NCI-H1092 treated with DMSO at 0.1 percent for 48 hours (cell line): ENCODE measurements around the gene SPECC1L.

Source experiments
- DNase-seq: peaks from one replicate; lab custom pipeline; 2025; lab: John Stamatoyannopoulos, UW

SPECC1L gene

DNA sequence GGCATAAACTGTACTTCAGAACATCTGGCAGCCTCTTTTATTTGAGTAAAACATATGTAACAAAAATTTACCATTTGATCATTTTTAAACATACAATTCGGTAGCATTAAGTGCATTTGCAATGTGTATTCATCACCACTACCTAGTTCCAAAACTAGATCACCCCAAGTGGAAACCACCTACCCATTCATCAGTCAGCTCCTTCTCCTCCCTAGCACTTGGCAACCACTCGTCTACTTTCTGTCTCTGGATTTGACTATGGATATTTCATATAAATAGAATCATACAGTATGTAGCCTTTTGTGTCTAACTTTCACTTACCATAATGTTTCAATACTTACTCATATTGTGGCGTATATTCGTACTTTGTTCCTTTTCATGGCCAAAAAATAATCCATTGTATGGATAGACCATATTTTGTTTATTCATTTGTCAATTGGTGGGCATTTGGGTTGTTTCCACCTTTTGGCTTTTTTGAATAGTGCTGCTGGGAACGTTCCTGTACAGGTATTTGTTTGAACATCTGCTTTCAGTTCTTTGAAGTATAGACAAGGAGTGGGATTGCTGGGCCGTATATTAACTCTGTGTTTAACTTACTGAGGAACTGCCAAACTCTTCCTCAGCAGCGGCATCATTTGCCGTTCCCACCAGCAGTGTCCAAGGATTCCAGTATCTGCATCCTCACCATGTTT is 129.5 kb downstream of the SPECC1L start:
- DNase-seq: no peak

DNA sequence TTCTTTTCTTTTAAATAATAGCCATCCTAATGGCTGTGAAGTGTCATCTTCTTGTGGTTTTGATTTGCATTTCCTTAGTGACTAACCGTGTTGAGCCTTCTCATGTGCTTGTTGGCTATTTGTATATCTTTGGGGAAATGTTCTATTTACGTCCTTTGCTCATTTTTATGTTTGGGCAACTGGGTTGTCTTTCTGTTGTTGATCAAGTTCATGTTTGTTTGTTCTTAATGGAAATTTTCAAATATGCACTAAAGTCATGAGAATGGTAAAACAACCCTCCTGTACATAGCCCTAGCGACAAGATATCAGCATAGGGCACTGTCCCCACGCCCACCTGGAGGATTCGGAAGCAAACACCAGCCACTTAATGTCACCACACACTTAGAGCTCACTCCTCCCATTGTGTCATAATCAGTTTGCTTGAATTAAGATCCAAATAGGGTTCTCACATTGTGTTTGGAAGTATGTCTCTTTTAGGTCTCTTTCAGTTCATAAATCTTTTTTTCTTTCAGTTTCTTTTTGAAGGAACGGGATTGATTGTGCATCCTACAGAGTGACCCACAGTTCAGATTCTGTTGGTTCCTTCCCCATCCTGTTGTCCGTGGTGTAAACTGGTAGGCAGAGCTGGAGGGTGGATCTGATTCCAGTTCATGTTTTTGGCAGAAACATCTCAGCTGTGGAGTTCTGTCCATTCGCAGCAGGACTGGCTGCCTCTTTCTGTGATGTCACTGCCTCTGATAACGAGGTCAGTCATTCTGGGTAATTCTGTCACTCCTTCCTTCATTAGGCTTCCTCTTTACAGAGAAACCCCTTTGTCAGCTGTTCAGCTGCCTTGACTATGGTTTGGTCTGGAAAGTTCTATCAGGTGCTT is 130.3 kb downstream of the SPECC1L start:
- DNase-seq: no peak

DNA sequence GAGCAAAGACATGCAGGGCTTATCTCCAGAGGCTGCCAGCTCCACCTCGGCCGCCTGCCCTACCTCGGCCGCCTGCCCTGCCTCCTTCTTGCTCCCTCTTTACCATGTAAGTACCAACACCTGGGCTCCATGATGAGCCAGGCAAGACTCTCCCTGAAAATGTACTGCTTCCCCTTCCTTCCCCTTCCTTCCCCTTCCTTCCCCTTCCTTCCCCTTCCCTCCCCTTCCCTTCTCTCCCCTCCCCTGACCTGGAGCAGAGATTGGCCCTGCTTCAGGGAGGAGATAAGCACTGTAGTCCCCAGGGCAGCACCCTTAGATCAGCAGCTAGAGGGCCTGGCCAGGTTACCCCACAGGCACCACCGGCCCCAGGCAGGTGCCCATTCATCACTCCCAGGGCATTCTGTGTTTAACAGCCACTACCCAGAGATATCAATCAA is 131.3 kb downstream of the SPECC1L start:
- DNase-seq: no peak

DNA sequence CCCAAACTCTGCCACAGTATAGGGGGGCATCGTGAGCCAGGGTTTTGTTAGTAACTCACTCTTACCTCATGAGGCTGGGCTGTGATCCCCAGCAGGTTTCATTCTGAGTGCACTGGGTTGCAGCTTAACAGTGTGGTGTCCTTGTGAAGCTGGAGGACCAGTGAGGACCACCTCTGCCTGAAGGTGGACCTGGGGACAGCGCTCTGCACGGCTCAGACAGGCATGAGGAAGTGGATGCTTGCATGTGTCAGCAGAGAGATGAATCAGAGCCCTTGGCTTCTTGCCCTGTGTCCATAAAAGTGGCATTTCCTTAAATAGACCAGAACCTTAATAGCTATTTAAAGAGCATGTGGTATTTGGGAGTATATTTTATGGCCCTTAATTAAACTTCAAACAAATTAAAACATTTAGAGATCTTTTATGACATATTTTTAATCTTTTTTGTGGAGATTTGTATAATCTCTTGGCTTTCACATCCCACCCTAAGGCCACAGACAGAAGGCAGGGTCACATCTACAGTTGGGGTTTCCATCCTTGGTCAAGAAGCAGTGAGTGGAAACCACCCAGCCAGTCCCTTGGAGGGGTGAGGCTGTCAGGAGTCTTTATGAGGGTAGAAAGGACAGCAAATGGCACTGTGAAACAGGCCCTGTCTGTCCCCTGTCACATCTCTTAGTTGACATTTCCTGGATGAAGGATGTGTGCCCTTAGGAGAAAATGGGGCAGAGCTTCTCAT is 132.0 kb downstream of the SPECC1L start:
- DNase-seq: peak; percentile 26

DNA sequence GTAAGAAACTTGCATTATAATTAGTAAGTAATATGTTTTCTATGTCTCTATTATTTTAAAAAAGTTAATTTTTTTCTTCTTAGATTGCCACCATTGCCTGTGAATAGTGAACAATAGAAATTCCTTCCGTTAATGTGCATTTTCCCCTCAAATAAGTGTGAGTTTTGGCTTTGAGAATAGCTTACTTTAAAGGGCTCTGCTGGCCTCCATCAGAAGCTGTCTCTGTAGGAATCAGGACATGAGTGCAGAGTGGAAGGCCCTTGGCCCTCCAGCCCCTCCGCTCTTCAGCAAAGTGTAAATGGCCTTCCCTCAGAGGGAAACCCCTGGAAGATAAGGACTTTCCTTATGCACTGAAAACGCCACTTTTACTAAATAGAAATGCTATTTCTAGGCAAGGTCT is 132.7 kb downstream of the SPECC1L start:
- no peak for DNase-seq

DNA sequence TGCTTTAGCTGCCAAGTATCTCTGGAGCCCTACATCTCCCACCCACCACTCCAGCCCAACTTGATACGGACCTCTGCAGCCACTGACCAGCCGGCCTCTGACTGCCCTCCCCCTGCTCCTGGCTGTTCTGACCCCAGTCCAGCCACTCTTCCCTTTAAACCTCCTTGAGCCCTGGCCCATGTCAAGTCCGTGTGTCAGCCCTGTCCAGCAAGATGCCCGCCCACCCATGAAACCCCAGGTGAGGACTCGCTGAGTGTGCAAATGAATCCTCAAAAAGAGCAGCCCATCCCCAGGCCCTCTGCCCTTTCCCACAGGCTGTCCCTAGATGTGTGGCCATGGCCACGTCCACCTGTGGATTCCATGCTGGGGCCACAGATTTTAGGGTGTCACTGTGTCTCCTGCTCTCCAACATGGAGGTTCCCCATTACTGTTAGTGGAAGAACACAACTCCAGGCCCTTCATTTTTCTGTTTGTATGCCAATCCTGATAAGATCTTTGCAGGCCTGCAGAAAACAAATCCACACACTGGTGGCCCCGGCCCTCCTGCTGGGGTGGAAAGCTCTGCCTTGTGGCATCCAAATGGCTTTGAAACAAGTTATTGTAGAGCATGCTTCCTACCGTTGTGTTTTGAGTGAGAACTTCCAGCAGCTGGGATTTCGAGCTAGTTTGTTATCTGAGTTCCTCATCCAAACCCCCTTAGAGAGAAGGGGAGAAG is 134.1 kb downstream of the SPECC1L start:
- DNase-seq: no peak

DNA sequence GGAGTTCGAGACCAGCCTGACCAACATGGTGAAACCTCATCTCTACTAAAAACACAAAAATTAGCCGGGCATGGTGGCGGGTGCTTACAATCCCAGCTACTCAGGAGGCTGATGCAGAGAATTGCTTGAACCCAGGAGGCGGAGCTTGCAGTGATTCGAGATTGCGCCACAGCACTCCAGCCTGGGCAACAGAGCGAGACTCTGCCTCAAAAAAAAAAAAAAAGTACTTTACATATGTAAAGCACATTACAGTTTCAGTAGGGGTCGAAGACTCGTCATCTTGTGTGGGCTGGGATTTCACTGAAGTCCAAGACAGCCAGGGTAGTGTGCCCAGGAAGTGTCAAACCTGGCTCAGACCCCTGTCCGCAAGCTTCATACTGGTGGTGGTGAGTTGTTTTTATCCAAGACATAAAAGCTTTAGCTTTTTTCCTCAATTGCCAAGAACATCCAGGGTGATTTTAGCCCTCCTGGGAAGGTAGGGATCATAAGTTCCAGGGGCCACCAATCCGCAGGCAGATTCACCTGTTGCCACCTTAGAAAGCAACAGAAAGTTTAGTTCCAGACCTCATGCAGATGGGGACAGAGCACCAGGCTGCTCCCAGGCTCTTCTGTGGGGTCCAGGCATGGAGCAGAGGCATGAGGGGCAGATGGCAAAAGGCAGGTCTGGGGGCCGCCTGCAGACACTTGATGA is 135.1 kb downstream of the SPECC1L start:
- DNase-seq: no peak

DNA sequence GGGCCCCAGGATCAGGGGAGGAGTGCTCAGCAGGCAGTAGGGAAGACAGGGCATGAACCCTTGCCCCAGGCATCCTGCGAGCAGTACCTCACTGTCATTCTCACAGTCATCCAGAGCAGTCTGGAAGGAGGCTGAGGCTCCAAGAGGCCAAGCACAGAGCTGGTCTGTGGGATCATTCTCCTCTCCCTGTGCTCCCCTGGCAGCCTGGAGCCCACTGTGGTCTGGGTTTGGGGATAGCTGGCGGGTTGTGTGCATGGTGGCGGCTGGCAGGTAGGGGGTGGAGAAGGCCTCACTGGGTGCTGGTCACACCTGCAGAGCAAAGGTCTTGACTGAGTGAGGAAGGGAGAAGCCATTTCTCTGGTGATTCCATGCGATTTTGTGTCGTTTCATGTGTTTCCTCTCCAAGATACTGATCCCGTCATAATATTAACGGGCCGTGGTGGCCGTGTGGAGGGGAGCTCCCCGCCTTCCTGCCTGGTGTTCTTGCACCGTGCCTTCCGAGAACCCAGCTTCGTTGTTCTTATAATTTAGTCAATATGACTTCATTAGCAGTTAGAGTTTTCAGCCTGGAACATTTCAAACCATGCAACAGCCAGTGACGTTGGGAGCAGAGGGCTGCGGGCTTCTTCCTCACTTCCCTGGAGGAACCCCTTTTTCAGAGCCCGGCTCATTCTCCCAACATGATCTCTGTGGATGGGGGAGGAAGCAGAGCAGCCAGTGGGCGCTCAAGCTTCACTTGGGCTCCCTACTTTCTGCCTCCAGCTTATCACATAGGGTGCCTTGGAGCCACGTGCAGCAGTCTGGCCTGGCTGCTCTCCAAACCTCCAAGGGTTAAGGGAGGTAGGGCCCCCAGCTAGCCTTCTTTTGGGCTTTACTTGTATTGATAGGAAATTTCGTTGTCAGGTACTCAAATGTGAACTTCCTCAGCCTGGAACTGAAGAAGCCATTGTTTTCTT is 136.0 kb downstream of the SPECC1L start:
- no peak for DNase-seq

DNA sequence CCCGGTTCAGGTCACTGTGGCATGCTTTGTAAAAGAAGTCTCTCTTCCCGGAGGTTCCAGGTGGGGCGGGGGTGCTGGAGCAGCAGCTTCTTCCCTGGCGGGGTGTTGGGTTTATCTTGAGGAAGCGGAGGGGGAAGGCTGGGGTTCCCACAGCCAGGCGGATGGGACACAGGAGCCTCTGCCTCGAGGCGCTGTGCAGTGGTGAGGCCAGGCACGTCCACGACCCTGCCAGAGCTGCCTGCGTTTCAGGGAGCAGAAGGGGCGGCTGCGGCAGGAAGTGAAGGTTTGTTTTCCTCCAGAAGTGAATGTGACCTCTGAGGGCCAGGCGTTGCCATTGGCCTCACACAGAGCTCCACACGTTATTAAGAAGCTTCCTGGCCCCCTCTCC is 136.6 kb downstream of the SPECC1L start:
- DNase-seq: no peak

DNA sequence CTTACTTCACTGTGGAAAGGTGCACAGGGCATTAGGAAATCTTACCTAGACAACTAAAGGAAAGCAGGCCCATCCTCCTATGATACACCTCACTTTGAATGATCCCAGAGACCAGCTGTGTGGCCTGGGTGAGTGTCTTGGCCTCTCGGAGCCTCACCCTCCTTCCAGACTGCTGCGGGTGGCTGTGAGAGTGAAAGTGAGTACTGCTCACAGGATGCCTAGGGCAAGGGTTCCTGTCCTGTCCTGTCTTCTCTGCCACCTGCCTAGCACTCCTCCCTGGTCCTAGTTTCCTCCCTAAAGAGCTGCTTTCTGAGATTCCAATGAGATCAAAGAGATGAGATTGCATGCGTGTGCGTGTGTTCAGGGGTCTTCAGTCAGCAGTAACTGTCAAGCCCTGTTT is 137.3 kb downstream of the SPECC1L start:
- no peak for DNase-seq

DNA sequence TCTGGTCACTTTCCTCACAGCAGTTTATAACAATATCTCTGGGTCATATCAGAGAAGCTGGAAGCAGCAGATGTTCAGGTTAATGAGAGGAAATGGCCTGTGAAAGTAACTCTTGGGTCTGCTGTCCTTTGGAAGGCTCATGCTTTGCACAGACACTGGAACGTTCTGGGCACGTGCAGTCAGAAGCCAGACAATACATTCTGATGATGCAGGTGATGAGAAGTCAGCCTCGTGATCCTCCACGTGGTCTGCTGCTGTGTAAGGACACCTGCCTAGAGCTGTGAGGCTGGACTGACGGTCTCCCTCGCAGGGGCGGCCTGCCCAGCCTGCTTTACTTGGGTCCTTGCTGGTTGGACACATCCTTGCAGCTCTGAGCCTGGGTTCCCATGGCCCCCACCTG is 138.0 kb downstream of the SPECC1L start:
- DNase-seq: no peak

DNA sequence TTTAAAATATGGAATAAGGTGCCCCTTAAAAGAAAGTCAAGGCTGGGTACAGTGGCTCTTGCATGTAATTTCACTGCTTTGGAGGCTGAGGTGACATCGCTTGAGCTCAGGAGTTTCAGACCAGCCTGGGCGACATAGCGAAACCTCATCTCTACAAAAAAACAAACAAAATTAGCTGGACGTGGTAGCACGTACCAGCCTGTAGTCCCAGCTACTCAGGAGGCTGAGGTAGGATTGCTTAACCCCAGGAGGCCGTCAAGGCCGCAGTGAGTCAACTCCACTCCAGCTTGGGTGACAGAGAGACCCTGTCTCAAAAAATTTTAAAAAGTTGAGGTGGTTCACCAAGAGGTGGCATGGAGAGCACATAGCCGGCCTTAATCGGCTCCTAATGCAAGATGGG is 139.1 kb downstream of the SPECC1L start:
- no peak for DNase-seq

DNA sequence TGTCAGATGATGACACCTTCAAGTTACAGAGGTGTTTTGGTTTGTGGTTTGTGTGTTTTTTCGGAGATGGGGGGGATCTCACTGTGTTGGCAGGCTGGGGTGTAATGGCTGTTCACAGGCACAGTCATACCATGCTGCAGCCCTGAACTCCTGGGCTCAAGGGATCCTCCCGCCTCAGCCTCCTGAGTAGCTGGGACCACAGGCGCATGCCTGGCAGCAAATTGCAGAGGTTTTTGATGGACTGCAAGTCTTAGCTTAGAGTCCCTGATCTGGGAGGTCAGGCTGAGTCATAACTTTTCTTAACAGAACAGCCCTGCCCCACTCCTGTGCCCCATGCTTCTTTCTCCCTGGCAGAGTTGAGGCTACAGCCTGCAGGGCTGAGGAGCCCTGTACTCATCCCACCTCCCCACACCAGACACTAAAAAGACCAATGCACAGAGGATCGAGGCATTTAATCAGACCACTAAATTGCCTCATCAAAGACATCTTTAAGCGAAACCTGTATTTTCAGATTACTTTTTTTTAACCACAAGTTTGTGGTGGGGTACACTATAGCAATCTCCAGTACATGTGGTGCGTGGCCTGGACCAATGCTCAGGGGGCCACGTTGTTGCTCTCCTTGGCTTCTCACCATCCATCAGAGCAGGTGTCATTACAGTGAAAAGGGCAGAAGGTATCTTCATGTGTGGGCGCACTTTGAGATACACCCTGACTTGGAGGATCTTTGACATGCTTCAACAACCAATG is 139.7 kb downstream of the SPECC1L start:
- DNase-seq: no peak

DNA sequence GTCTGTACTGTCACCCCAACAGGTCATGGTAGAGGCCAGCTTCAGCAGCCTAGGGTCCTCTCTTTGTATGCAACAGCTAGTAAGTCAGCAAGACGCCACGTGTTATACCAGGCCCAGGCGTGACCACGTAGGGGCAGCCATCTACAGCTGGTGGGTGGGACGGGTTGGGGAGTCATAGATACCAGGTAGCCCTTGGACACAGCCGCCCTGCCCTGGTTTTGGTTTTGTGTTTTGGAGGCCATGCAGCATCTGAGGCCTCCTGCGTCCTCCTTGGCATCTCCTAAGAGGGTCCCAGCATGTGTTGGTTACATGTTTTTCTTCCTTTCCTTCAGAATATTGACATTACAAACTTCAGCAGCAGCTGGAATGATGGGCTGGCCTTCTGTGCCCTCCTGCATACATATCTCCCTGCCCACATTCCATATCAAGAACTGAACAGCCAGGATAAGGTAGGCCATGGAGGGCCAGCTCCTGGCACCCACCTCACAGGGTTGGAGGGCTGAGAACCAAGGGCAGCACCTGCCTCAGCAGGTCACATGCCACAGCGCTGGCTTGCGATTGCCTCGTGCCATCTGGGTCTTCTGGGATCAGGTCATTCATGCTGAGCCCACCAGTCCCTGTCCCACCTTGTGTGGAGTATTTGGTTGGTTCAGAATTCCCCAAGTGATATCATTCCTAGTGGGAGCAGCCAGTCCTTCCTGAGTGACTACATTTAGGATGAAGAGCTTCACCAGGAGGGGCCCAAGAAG is 140.8 kb downstream of the SPECC1L start:
- DNase-seq: no peak

DNA sequence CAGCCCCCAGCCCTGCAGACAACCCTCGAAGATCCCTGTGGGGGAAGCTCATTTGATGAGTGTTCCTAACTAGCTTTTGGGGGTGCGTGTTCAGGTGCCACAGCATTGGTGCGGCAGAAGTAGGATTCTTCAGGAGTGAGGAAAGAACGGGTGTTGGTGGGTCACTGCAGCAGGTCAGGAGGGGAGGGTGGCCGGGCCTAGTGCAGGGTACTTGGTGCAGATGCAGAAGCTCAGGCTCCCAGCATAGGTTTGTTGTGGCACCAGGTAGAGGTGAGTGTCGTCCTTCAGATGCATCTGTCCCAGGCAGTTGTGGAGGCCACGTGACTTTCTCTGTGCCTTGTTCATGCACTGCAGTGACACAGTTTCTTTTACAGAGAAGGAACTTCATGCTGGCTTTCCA is 141.6 kb downstream of the SPECC1L start:
- DNase-seq: no peak

DNA sequence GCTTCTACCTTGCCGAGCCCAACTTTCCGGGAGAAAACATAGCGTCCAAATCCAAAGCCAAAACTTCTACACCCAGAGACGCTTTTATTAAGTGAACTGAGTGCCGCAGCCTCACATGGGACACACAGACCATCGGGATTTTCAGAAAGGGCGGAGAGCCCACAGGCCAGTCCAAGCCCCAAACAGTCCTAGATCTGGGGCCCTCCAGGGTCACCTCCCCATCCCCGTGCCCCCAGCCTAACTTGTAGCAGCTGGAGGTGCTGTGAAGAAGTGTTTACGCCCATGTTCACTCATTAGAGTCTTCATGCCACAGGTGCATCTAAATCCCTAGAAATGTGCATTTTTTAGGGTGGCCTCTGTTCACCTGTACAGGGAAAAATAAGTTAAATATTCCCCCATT is 142.6 kb downstream of the SPECC1L start:
- no peak for DNase-seq

DNA sequence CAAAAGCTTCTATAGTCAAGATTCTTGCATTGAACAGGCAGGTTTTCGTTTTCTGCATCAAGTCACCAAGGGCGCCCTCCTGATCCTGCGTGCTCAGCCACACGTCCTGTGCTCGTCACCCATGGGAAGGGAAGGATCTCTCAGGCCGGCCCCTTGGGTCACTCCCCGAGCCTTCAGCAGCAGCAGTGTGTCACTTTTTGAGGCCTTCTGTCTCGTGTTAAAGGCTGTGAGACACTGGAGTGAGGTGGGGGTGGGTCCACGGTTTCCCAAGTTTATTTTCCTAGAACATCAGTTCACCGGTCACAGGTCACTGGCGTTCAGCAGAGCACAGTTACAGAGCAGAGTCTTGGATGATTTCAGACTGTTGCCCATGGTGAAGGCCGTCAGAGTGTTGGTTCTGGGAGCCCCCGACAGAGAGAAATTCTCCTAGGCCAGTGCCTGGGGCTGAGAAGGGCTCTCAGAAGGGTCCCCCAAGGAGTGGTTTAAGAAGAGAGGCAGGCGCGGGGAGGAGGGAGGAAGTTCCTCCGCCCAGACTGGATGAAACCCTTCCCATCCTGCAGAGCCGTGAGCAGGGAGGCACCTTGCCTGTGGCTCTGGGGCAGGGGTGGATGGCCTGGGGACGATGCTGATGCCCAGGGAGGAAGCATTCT is 143.2 kb downstream of the SPECC1L start:
- no peak for DNase-seq

DNA sequence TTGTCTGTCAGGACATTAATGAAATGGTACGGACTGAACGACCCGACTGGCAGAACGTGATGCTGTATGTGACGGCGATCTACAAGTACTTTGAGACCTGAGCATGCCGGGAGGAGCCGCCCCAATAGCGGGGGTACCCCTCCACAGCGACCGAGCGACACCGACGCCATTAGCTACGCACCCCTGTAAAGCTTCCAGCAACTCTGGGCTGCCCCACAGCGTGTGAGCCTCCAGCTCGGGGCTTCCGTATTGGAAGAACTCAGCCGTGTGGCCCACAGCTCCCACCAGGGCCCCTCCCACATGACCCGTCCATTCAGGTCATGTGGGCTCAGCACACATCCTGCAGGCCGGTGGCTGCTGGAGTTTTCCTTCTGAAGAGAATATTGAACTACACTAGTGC is 143.9 kb downstream of the SPECC1L start:
- no peak for DNase-seq
